ENCODE measurements around the gene FIBIN.

FIBIN gene

GRCh38 chr11:27008811-27009535 lies 15.1 kb downstream of the FIBIN start:
- no peaks in the 10 kb centered on the region for H3K9me3 ChIP-seq
- no peak for TF ChIP-seq CTCF (IDR thresholded peaks at IDR 0.05; ENCODE audit: low read depth, low read length)
- H3K4me3 ChIP-seq (ENCODE audit: low read depth, low read length), result no peak overlapping the region
- DNase-seq, result no peak
- no peaks in the 10 kb centered on the region for H3K36me3 ChIP-seq
- H3K4me1 ChIP-seq, result peaks cover 13% of the 10 kb centered on the region
- no peaks in the 10 kb centered on the region for H3K27me3 ChIP-seq

GRCh38 chr11:27011560-27012233 lies 17.8 kb downstream of the FIBIN start:
- DNase-seq, result no peak
- H3K9me3 ChIP-seq, result no peaks in the 10 kb centered on the region
- no peak for TF ChIP-seq CTCF (IDR thresholded peaks at IDR 0.05; ENCODE audit: low read depth, low read length)
- no peak overlapping the region for H3K4me3 ChIP-seq (ENCODE audit: low read depth, low read length)
- H3K27me3 ChIP-seq, result no peaks in the 10 kb centered on the region
- peaks cover 15% of the 10 kb centered on the region for H3K4me1 ChIP-seq
- H3K36me3 ChIP-seq, result no peaks in the 10 kb centered on the region

GRCh38 chr11:27012234-27012921 lies 18.5 kb downstream of the FIBIN start:
- DNase-seq, result peak; percentile 44
- H3K4me1 ChIP-seq, result peaks cover 15% of the 10 kb centered on the region
- no peaks in the 10 kb centered on the region for H3K9me3 ChIP-seq
- H3K36me3 ChIP-seq, result no peaks in the 10 kb centered on the region
- no peaks in the 10 kb centered on the region for H3K27me3 ChIP-seq
- TF ChIP-seq CTCF (IDR thresholded peaks at IDR 0.05; ENCODE audit: low read depth, low read length), result no peak
- peak overlapping the region; percentile 23 for H3K4me3 ChIP-seq (ENCODE audit: low read depth, low read length)

- no peak overlapping the region for H3K4me3 ChIP-seq (ENCODE audit: low read depth, low read length)
- no peaks in the 10 kb centered on the region for H3K27me3 ChIP-seq
- DNase-seq, result no peak
- no peak for TF ChIP-seq CTCF (IDR thresholded peaks at IDR 0.05; ENCODE audit: low read depth, low read length)
- peaks cover 15% of the 10 kb centered on the region for H3K4me1 ChIP-seq
- H3K36me3 ChIP-seq, result no peaks in the 10 kb centered on the region
- H3K9me3 ChIP-seq, result no peaks in the 10 kb centered on the region
These were observed 20.0 kb downstream of the FIBIN start for GRCh38 chr11:27013781-27014361.

GRCh38 chr11:27018902-27019529 lies 25.1 kb downstream of the FIBIN start:
- no peak for TF ChIP-seq CTCF (IDR thresholded peaks at IDR 0.05; ENCODE audit: low read depth, low read length)
- no peak for DNase-seq
- H3K27me3 ChIP-seq, result no peaks in the 10 kb centered on the region

More at GRCh38 chr11:27018902-27019529, 25.1 kb downstream of the FIBIN start:
- H3K9me3 ChIP-seq, result no peaks in the 10 kb centered on the region
- peaks cover 2% of the 10 kb centered on the region; the same call in 1 of the 2 replicates for H3K4me1 ChIP-seq
- no peaks in the 10 kb centered on the region for H3K36me3 ChIP-seq
- no peak overlapping the region for H3K4me3 ChIP-seq (ENCODE audit: low read depth, low read length)

Data from BE2C (cell line).